Kidney glomerular epithelial cell (primary cell): ENCODE data around the gene SYT2.
"Not testable (repeated sequence)": the region's sequence is repeated elsewhere in the genome, so short reads cannot be mapped to it uniquely, and the experiment has no call there.

ENCODE experiments used
- DNase-seq: peaks from one replicate; lab custom pipeline; 2025; lab: John Stamatoyannopoulos, UW

Gene SYT2

DNA sequence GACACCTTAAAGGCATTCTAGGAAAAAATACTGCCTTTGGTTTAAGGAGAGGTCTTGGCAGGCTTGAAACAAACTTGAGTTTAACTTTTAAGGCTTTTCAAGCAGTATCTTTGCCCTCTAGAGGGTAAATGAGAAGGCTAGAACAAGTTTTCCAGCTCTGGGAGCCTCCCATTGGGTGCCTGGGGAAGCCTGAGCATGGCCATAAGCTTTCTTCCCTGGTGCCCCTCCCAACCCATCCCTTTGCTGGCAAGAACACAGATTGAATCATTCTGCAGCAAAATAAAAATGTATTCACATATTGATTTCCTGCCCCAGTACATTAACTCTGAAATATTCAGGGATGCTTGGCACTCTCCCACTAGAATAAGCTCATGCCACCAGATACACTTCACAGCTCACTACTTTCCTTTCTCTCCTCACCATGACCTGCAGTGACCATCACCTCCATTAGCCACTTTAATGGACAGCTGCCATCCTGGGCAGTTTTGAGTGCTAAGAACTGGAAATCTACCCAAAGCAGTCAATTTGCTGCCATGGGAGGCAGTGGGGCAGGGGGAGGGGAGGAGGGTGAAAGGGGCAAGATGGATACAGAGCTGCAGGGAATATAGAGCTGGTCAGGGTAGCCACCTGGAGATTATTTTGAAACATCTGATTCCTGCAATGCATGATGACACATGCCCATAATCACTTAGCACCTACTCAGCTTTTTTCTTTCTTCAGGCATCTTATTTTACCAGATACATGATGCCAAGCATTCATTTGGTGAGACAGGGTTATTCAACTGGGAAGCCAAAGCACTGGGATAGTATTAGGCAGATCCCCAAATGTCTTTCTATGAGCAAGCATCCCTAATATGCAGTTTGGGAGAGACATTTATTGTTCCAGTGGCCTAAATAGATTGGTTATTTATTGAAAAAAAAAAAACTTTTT lies 140.6 kb downstream of the SYT2 start:
- DNase-seq, result peak; percentile 75

GRCh38 chr1:202568826-202569225 lies 141.4 kb downstream of the SYT2 start:
- DNase-seq, result peak; percentile 23

DNA sequence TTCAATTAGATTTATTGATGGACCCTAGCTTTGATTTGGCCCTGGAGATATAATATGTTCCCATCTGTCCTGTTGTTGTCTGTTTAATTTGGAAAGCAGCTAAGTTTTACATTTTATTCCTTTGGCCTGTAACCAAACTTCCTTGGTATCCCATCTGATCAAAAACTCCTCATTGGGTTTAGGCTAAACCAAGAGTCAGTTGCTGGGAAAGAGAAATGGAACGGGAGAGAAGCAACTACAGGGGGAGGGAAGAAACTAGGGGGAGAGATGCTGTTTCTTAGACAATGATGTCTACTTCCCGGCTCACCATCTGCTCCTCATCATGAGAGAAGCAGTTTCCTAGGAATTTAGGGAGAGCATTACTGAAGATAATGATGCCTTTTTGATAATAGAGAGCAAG lies 141.8 kb downstream of the SYT2 start:
- DNase-seq, result no peak

DNA sequence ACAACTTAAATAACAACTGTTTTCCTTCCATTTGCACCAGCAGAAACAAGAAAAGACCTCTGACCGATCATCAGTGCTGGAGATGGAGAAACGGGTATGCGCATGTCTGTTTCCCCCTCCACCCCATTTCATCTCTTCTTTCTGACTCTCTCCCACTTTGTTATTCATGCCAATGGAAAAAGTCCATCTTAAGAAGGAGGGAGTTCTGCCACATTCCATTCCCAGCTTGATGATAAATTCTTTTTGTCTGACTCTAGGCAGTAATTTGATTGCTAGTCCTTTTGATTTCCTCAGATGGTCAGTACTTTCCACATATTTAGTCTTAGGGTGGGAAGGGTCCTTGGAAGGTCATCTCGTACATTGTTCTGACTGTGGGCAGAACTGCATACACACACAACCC lies 142.5 kb downstream of the SYT2 start:
- DNase-seq, result peak; percentile 63

DNA sequence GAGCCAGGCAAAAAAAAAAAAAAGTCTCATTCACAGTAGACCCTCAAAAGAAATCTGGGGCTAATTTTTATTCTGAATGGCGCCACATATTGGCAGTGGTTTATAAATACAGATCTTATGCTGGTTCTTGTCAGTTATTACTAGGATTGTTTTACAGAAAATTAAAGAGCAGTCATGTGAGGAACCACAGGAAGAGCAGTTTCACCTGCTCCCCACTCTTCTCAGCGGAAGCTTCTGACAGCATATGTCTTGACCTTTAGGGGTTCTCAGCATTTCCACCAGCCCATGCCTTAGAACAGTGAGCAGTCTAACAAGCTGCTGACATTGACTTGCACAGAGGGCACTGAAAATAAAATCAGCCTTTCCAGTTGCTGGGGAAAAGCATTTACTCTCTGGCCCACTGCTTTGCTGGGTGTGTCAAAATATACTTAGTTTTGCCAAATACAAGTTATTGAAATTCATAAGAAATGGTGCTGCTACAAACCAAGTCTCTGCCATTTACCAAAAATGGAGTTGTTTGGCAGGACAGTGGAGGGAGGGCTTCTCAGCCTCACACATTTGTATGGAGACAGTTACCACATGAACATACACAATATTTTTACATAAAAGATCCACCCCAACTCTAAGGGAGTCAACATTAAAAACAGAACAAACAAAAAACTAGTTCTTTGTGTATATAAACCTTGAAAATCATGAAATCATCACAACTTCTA lies 144.2 kb downstream of the SYT2 start:
- no peak for DNase-seq

GRCh38 chr1:202564958-202565495 lies 145.2 kb downstream of the SYT2 start:
- DNase-seq, result no peak

- no peak for DNase-seq
Observed at GRCh38 chr1:202563818-202564217, 146.4 kb downstream of the SYT2 start.

DNA sequence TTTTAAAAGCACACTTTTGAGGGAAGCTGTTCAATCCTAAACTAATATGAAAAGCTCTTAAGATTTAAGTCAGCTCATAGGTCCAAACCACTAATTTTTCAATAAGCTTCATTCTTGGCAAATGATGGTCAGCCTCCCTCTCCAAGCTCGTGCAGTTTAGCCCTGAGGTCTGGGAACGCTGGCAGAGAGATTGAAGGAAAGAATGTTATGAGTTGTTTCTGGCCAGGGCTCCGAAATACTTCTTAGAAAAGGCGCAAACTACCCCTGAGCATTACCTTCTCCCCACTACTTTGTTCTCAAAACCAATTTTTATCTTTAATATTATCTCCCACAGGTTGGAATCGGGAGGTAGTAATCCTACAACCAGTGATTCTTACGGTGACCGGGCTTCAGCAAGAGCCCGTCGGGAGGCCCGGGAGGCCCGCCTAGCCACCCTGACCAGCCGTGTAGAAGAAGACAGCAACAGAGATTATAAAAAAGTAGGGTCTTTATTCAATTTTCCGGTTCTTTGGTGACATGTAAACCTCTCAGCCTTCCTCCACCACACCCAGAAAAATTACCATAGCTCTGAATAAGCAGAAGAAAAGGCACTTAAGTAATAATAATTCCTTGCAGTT lies 147.7 kb downstream of the SYT2 start:
- no peak for DNase-seq

GRCh38 chr1:202561726-202562443 lies 148.4 kb downstream of the SYT2 start:
- DNase-seq, result no peak

GRCh38 chr1:202561240-202561639 lies 149.0 kb downstream of the SYT2 start:
- no peak for DNase-seq

GRCh38 chr1:202557662-202558061 lies 152.6 kb downstream of the SYT2 start:
- DNase-seq, result not testable (repeated sequence)

DNA sequence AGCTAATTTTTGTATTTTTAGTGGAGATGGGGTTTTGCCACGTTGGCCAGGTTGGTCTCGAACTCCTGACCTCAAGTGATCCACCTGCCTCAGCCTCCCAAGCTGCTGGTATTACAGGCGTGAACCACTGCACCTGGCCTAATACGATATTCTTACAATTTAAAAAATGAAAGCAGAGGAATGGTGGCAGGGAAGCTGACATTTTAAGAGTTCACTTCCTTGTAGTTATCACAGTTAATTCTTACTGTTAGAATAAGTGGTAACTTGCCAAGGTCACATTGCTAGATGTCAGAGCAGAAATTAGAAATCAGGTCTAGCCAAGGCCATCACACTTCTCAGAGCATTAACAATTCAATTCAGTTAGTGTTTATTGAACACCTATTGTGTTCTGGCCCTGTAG lies 154.2 kb downstream of the SYT2 start:
- DNase-seq, result not testable (repeated sequence)

GRCh38 chr1:202554619-202555018 lies 155.6 kb downstream of the SYT2 start:
- not testable (repeated sequence) for DNase-seq

- DNase-seq, result peak; percentile 21
Observed at GRCh38 chr1:202553560-202554038, 156.7 kb downstream of the SYT2 start.

GRCh38 chr1:202553078-202553477 lies 157.2 kb downstream of the SYT2 start:
- DNase-seq, result not testable (repeated sequence)

DNA sequence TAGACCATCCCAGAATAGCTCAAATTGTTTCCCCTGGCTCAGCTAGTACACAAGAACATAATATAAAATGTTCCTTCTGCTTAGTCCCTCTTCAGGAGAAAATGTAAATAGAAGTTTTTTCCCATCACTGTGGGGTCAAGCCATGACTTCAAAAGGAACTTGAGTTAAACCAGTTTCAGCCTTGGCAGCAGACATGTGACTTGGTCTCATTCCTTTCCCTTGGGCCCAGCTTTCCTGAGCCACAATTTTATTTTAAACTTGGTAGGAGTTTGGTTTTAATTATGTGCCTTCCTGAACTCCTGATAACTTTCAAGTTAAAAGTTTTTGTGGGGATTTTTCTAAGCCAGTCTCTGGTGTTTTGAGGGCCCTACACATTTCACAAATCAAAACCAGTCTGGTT lies 157.6 kb downstream of the SYT2 start:
- not testable (repeated sequence) for DNase-seq

GRCh38 chr1:202551683-202552082 lies 158.6 kb downstream of the SYT2 start:
- DNase-seq, result no peak

DNA sequence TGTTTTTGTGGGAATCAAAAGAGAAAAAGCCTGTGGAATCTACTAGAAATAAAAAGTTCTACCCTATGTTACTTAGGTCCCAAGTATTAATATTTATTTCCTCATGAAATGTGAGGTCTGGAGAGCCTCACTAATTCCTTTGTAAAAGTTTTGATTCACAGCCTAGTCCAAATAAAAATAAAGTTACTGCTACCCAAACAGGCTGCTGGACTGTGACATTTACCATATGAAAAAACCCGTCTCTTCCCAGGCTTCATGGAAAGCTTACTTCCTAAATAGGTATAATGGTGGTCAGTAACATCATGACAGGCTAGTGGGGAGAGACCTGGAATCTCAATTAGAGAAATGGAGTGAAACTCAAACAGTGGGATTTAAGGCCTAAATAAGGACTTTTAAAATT lies 160.2 kb downstream of the SYT2 start:
- not testable (repeated sequence) for DNase-seq

DNA sequence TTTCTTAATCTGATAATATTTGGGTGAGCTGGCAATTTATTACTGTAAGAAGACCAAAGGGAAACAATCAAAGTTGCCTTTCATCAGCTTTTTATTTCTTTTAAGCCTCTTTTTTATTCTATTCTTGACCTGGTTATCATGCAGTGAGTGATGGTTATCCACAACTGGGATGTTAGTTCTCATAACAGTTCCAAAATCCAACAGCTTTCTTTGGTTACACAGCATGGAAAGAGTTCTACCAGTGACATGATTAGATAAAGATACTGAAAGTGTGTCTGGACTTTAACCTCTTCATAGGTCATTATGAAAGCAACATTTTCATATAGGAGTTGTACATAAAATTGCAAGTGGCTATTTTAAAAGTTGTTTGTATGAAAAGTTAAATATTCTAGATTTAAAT lies 163.0 kb downstream of the SYT2 start:
- no peak for DNase-seq

DNA sequence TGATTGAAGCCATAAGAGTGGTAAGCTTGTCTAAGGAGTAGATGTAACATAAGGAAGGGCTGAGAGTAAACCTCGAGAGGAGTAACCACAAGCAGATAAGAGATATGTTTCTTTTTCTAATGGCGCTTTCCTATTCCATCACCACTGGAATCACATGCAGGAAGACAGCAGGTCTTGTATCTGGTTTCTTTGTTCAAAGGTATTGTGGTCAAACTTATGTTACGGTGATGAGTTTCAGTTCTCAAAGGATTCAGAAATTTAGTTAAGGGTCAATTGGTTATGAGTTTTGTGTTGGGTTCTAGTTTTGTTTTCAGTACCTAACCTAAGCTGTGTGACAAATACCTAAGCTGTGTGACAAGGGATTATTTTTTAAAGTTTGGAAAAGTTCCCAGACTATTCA lies 163.5 kb downstream of the SYT2 start:
- DNase-seq, result not testable (repeated sequence)

GRCh38 chr1:202546377-202546776 lies 163.9 kb downstream of the SYT2 start:
- not testable (repeated sequence) for DNase-seq
